OCI-LY7 (cell line): ENCODE measurements around the gene PAX3. TPM values are rescaled to one million over a fixed set of nuclear protein-coding genes. Genes with fewer than 3 reads are reported as not detected.

Experiments used
- BruUV-seq: library from RNA; stranded (reverse); fragments of 400-500 nt; replicated peaks from 2 replicates; lab custom pipeline; 2021; lab: Mats Ljungman, UMichigan
- CTCF ChIA-PET: fragments of 300-600 bp; sonication (Branson Sonifier 250); formaldehyde crosslinking; loops from one replicate; lab custom pipeline; 2022; ENCODE audit warnings: antibody characterized with exemption; ENCODE audit not compliant: unreplicated experiment; lab: Charles Lee
- POLR2A ChIA-PET: fragments of 300-600 bp; sonication (Branson Sonifier 250); formaldehyde crosslinking; loops from one replicate; lab custom pipeline; 2022; ENCODE audit warnings: antibody characterized with exemption; lab: Charles Lee
- DNase-seq: peaks from one replicate; pipeline ENCODE4 v3.0.0-alpha.2; 2015; ENCODE audit warnings: low spot score
- H2AFZ ChIP-seq: fragments of 200-600 bp; sonication (generic), shearing (Covaris generic); 2 replicates; pipeline ENCODE4 v1.6.1; 2014; ENCODE audit warnings: mild to moderate bottlenecking, antibody characterized with exemption, low read length, moderate library complexity
- H3K27ac ChIP-seq: fragments of 200-600 bp; sonication (generic); 2 replicates; pipeline ENCODE4 v1.5.1; 2014; ENCODE audit warnings: mixed run types, low read depth, mild to moderate bottlenecking, moderate library complexity, low read length, inconsistent platforms; ENCODE audit not compliant: poor library complexity, severe bottlenecking
- H3K36me3 ChIP-seq: fragments of 200-600 bp; sonication (generic); 2 replicates; pipeline ENCODE4 v1.6.1; 2014; ENCODE audit warnings: mild to moderate bottlenecking, antibody characterized with exemption, low read length, moderate library complexity, mixed read lengths; ENCODE audit not compliant: insufficient read depth
- H3K4me1 ChIP-seq: fragments of 200-600 bp; sonication (generic); 2 replicates; pipeline ENCODE4 v1.5.1; 2014; ENCODE audit warnings: mild to moderate bottlenecking, low read length; ENCODE audit not compliant: insufficient read depth, poor library complexity, severe bottlenecking
- H3K4me2 ChIP-seq: fragments of 200-600 bp; sonication (generic); 2 replicates; pipeline ENCODE4 v1.6.1; 2014; ENCODE audit warnings: mild to moderate bottlenecking, low read length
- H3K4me3 ChIP-seq: fragments of 200-600 bp; sonication (generic); 2 replicates; pipeline ENCODE4 v1.5.1; 2014; ENCODE audit warnings: mild to moderate bottlenecking, low read depth, low read length; ENCODE audit not compliant: poor library complexity, severe bottlenecking
- H3K79me2 ChIP-seq: fragments of 200-600 bp; sonication (generic); 2 replicates; pipeline ENCODE4 v1.6.1; 2016; ENCODE audit warnings: low read depth, mild to moderate bottlenecking, low read length, moderate library complexity, mixed read lengths; ENCODE audit not compliant: insufficient read depth
- H3K9me2 ChIP-seq: fragments of 200-600 bp; sonication (generic); 2 replicates; pipeline ENCODE4 v1.6.1; 2016; ENCODE audit warnings: mild to moderate bottlenecking, low read length, mixed read lengths; ENCODE audit not compliant: insufficient read depth
- H3K9me3 ChIP-seq: fragments of 200-600 bp; sonication (generic); 2 replicates; pipeline ENCODE4 v1.6.1; 2014; ENCODE audit warnings: mild to moderate bottlenecking, mixed run types, low read length, mixed read lengths
- H4K20me1 ChIP-seq: fragments of 200-600 bp; sonication (generic); 2 replicates; pipeline ENCODE4 v1.6.1; 2014; ENCODE audit warnings: mild to moderate bottlenecking, antibody characterized with exemption, low read length, moderate library complexity, mixed read lengths; ENCODE audit not compliant: insufficient read depth
- EZH2phosphoT487 ChIP-seq: fragments of 200-600 bp; sonication (generic); IDR thresholded peaks from 2 replicates; pipeline ENCODE4 v1.6.1; 2018; ENCODE audit warnings: low read depth, borderline replicate concordance, mild to moderate bottlenecking, mixed run types, antibody characterized with exemption, low read length, moderate library complexity, mixed read lengths
- intact Hi-C: fragments of 100-400 bp; cut with micrococcal nuclease; formaldehyde crosslinking; loops from one replicate; pipeline ENCODE4 v1.10.0; 2022; ENCODE audit not compliant: unreplicated experiment
- total RNA-seq, 2 experiments: library from RNA; depleted of rRNA in 1 of 2; stranded (reverse); fragments of >200 nt in 1 of 2; shearing (Covaris generic) in 1 of 2; gene quantifications; 2 replicates each; pipeline ENCODE4 v1.2.3, GENCODE V29; 2014 to 2022
- TF ChIP-seq, protein P1 (sequence below): fragments of 200-600 bp; sonication (generic); conservative IDR thresholded peaks from 2 replicates; pipeline ENCODE4 v1.5.1; 2014; ENCODE audit warnings: mild to moderate bottlenecking, antibody characterized with exemption, low read length, moderate library complexity, mixed read lengths

PAX3 gene
- total RNA-seq, 2 experiments from 2014 or later: not detected

DNA sequence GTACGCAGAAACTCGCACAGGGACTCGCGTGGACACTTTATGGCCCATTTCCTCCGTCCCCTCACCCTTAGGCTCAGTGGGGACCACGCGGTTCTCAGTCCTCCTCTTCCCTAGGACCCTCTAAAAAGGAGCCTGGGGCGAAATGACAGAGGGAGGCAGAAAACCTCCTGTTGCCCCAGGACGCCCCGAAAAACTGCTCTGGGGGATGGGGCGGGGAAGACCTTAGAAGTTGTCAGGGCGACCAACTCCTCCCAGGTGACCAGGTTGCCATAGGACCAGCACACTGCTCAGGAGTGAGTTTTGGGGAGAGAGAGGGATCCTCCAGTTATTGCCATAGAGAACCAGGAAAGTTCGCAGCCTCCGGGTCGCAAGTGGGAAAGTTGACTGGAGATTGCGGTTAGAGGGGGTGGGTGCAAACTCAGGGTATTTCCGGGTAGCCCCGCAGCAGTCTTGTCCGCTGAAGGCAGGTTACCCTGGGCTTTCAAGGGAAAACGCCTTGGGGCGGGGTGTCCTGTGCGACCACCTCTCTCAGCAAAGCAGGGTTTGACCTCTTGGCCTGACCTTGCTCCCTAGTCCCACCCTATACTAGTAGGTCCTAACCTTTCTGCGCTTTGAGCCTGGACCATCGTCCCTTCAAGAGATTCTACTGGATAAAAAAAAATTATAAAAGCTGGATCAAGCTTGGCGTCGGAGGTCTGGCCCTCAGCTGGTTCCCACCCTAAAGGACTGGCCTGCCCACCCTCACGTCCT is 7.8 kb upstream of the PAX3 start:
- no TSS peak for BruUV-seq
- intact Hi-C loops: no loop called here
- Histone ChIP-seq H3K9me2 (no peaks in the 10 kb centered on the region), H3K9me3 (no peaks in the 10 kb centered on the region), H3K4me2 (no peak overlapping the region), H2AFZ (no peak overlapping the region), H3K79me2 (no peaks in the 10 kb centered on the region), H3K36me3 (no peaks in the 10 kb centered on the region), H3K4me3 (no peak overlapping the region), H3K27ac (no peak overlapping the region), H3K4me1 (no peaks in the 10 kb centered on the region), H4K20me1 (no peaks in the 10 kb centered on the region)
- POLR2A ChIA-PET: no interaction called here
- no peak for DNase-seq
- CTCF ChIA-PET: no interaction called here
- TF ChIP-seq, protein P1, sequence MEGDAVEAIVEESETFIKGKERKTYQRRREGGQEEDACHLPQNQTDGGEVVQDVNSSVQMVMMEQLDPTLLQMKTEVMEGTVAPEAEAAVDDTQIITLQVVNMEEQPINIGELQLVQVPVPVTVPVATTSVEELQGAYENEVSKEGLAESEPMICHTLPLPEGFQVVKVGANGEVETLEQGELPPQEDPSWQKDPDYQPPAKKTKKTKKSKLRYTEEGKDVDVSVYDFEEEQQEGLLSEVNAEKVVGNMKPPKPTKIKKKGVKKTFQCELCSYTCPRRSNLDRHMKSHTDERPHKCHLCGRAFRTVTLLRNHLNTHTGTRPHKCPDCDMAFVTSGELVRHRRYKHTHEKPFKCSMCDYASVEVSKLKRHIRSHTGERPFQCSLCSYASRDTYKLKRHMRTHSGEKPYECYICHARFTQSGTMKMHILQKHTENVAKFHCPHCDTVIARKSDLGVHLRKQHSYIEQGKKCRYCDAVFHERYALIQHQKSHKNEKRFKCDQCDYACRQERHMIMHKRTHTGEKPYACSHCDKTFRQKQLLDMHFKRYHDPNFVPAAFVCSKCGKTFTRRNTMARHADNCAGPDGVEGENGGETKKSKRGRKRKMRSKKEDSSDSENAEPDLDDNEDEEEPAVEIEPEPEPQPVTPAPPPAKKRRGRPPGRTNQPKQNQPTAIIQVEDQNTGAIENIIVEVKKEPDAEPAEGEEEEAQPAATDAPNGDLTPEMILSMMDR: no peak
- no peak for TF ChIP-seq EZH2phosphoT487

DNA sequence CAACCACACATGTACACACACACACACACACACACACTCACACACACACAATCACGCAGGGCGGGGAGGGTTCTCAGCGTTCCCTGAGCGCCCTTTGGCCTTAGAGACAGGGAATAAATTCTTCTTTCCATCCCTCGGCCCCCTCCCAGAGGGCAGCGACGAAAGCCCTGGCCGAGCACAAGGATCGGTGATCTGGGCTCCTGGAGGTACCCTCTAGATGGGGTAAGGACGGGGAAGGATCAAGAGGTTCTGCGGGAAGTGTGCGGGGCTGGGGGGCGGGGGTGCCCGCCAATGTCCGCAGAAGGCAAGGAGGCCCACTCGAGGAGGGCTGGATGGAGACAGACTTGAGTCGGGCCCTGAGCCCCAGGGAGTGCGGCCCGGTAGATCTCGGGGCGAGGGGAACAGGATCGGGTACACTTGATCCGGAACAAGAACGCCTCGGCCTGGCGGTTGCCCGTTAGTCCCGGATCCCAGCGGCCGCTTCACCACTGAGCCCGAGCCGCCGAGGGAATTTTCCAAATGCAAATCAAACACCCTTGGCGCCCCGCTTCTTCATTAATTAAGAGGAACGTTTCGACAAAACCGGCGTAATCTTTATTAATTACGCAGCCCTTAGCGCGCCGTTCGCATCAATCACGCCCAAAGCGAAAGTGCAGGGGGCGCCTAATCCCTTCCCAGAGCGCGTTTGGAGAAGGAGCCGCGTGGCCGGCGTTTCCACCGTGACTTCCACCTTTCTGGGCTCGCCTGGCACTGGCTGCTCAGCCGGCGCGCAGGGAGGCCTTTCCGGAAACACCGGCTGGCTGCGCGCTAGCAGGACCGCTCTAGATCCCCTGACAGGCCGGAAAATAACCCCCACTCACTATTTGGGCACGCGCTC is 7.0 kb upstream of the PAX3 start:
- ChIA-PET POLR2A (no interaction called here), CTCF (no interaction called here)
- Histone ChIP-seq H4K20me1 (no peaks in the 10 kb centered on the region), H2AFZ (no peak overlapping the region), H3K4me2 (no peak overlapping the region), H3K9me3 (no peaks in the 10 kb centered on the region), H3K36me3 (no peaks in the 10 kb centered on the region), H3K79me2 (no peaks in the 10 kb centered on the region), H3K4me1 (no peaks in the 10 kb centered on the region), H3K27ac (no peak overlapping the region), H3K4me3 (no peak overlapping the region), H3K9me2 (no peaks in the 10 kb centered on the region)
- TF ChIP-seq EZH2phosphoT487: no peak
- TF ChIP-seq, protein P1: no peak
- BruUV-seq: no TSS peak
- intact Hi-C loops: no loop called here
- no peak for DNase-seq
